M059J (cell line): ENCODE results near the gene WWOX. TPM values are rescaled to one million over a fixed set of nuclear protein-coding genes. Genes with fewer than 3 reads are reported as not detected.

Experiments
- total RNA-seq: library from RNA; depleted of rRNA; stranded (reverse); fragments of >200 nt; shearing (Covaris generic); gene quantifications from 2 replicates; pipeline ENCODE4 v1.2.3, GENCODE V29; 2014; rRNA removed

WWOX gene
- total RNA-seq, 1 experiment from 2014 or later: 13.7 TPM

Other genes starting within 250 kb of the WWOX start
- not detected in 2 replicates for gene CLEC3A, start 77.1 kb upstream of the WWOX start, total RNA-seq